Lower leg skin (tissue), 4 donors: ENCODE results near the gene GNB2. TPM values are rescaled to one million over a fixed set of nuclear protein-coding genes. Genes with fewer than 3 reads are reported as not detected.

Source experiments
- DNase-seq, 2 donors: peaks; one replicate each; pipeline ENCODE4 v3.0.0-alpha.2; 2019; ENCODE audit warnings: low spot score in 2 of 2
- H3K4me3 ChIP-seq: fragments of 200-600 bp; sonication (generic); 2 replicates; pipeline ENCODE4 v1.5.1; 2017; ENCODE audit warnings: mild to moderate bottlenecking, low read depth; ENCODE audit not compliant: poor library complexity, severe bottlenecking
- CTCF ChIP-seq, 3 donors: fragments of 450-650 bp; IDR thresholded peaks; one replicate each; pipeline ENCODE4 v1.5.1; 2016; ENCODE audit warnings: antibody characterized with exemption in 3 of 3, mild to moderate bottlenecking in 3 of 3, moderate library complexity in 2 of 3
- POLR2A ChIP-seq, 2 donors: fragments of 450-650 bp; IDR thresholded peaks; one replicate each; pipeline ENCODE4 v1.6.1; 2016 to 2017; ENCODE audit warnings: antibody characterized with exemption in 2 of 2, mild to moderate bottlenecking in 1 of 2, moderate library complexity in 1 of 2
- WGBS, 2 donors: methylation state at CpG; one replicate each; pipeline ENCODE4 v1.1.5; 2018; 5-methylcytosine and 5-hydroxymethylcytosine counted together
- intact Hi-C: fragments of 100-400 bp; cut with DNase I; formaldehyde crosslinking; loops from one replicate; pipeline ENCODE4 v1.15.0; 2023; ENCODE audit warnings: low total_unique reads
- total RNA-seq, 4 donors: library from RNA; depleted of rRNA; stranded (reverse); fragments of >200 nt; gene quantifications; one replicate each; pipeline ENCODE4 v1.1.0, GENCODE V29; 2016

Gene GNB2
- total RNA-seq, 4 donors from 2014 or later = 309 to 439 (median 353) TPM

- TF ChIP-seq POLR2A (IDR thresholded peaks at IDR 0.05) = no peak
- no peak for TF ChIP-seq CTCF (IDR thresholded peaks at IDR 0.05)
- no peak for DNase-seq
- WGBS, 2 donors = 59 to 61% methylated on average over 8 to 10 of the region's 10 CpGs
- H3K4me3 ChIP-seq = no peak within 1 kb of the TSS
- intact Hi-C loops = no loop called here
Observed at GRCh38 chr7:100641463-100641859, 32.1 kb upstream of the GNB2 start, which contains the start of gene TFR2. Gene TFR2 (minus strand): TSS chr7:100641552. CDS start chr7:100641509, 43 bp downstream.

- intact Hi-C loops = no loop called here
- TF ChIP-seq CTCF (IDR thresholded peaks at IDR 0.05) (no peak), POLR2A (IDR thresholded peaks at IDR 0.05) (no peak)
- no peak for DNase-seq
- no peak overlapping the region for H3K4me3 ChIP-seq
- WGBS, 2 donors = 76 to 82% methylated on average over 7 to 10 of the region's 10 CpGs
Observed at GRCh38 chr7:100641860-100642533, 31.5 kb upstream of the GNB2 start.

- WGBS, 2 donors = 50 to 52% methylated on average over 10 to 11 of the region's 11 CpGs
- H3K4me3 ChIP-seq = no peak overlapping the region
- no peak for TF ChIP-seq POLR2A (IDR thresholded peaks at IDR 0.05)
- TF ChIP-seq CTCF (IDR thresholded peaks at IDR 0.05) = no peak
- intact Hi-C loops = no loop called here
- DNase-seq = no peak
Observed at GRCh38 chr7:100642534-100642907, 31.0 kb upstream of the GNB2 start.

- intact Hi-C loops = no loop called here
- no peak overlapping the region for H3K4me3 ChIP-seq
- DNase-seq = no peak
- TF ChIP-seq CTCF (IDR thresholded peaks at IDR 0.05) = no peak
- no peak for TF ChIP-seq POLR2A (IDR thresholded peaks at IDR 0.05)
- WGBS, 2 donors = 65% methylated on average over 15 of the region's 15 CpGs
Observed at GRCh38 chr7:100649826-100650565, 23.5 kb upstream of the GNB2 start.

GRCh38 chr7:100654908-100655831, 18.4 kb upstream of the GNB2 start:
- no peak for DNase-seq
- intact Hi-C loops = no loop called here
- no peak for TF ChIP-seq CTCF (IDR thresholded peaks at IDR 0.05)
- TF ChIP-seq POLR2A (IDR thresholded peaks at IDR 0.05) = no peak
- H3K4me3 ChIP-seq = no peak overlapping the region
- 46 to 50% methylated on average over 25 of the region's 25 CpGs for WGBS, 2 donors
